Kidney (tissue), 14 donors: ENCODE data around the gene FAM53A. TPM values are rescaled to one million over a fixed set of nuclear protein-coding genes. Genes with fewer than 3 reads are reported as not detected.
A peak's percentile ranks its signal among the peaks of the same experiment; 100 is the strongest.

Experiments
- DNase-seq, 5 donors: peaks; one replicate each; pipeline ENCODE4 v3.0.0-alpha.2; 2013 to 2020
- FAIRE-seq: peaks from 2 replicates; lab custom pipeline; 2012; peaks lifted over from hg19 to GRCh38; lab: Jason Lieb, UNC
- H3K27ac ChIP-seq, 2 donors: one replicate each; pipeline ENCODE4 v1.7.0; 2013; ENCODE audit warnings: low read depth in 2 of 2, low read length in 2 of 2, inconsistent platforms in 1 of 2
- H3K27me3 ChIP-seq: one replicate; pipeline ENCODE4 v1.7.1; 2013; ENCODE audit warnings: low read length, inconsistent platforms; ENCODE audit not compliant: control insufficient read depth, insufficient read depth
- H3K36me3 ChIP-seq, 3 donors: one replicate each; pipeline versions ENCODE4 v1.7.0 to v1.7.1; 2013; ENCODE audit warnings: low read length in 3 of 3, control low read depth in 1 of 3, inconsistent platforms in 1 of 3; ENCODE audit not compliant: insufficient read depth in 3 of 3, control insufficient read depth in 2 of 3
- H3K4me1 ChIP-seq, 3 donors: one replicate each; pipeline versions ENCODE4 v1.7.0 to v1.7.1; 2013; ENCODE audit warnings: low read length in 3 of 3, inconsistent platforms in 1 of 3, low read depth in 1 of 3; ENCODE audit not compliant: control insufficient read depth in 2 of 3, insufficient read depth in 2 of 3
- H3K4me3 ChIP-seq, 3 donors: one replicate each; pipeline versions ENCODE4 v1.7.0 to v1.8.1; 2013; ENCODE audit warnings: low read length in 3 of 3, control low read depth in 1 of 3, inconsistent platforms in 1 of 3
- H3K9ac ChIP-seq, 3 donors: one replicate each; pipeline versions ENCODE4 v1.7.0 to v1.7.1; 2013; ENCODE audit warnings: low read length in 3 of 3, control low read depth in 1 of 3, inconsistent platforms in 1 of 3
- H3K9me3 ChIP-seq, 3 donors: one replicate each; pipeline versions ENCODE4 v1.7.0 to v1.7.1; 2013; ENCODE audit warnings: low read length in 3 of 3, control low read depth in 1 of 3, inconsistent platforms in 1 of 3; ENCODE audit not compliant: control insufficient read depth in 2 of 3, insufficient read depth in 1 of 3
- CTCF ChIP-seq: IDR thresholded peaks from 3 replicates; pipeline ENCODE4 v1.5.1; 2012; ENCODE audit warnings: mild to moderate bottlenecking, moderate library complexity, borderline replicate concordance; ENCODE audit not compliant: insufficient read depth; ENCODE audit errors: extremely low read depth
- intact Hi-C: fragments of 100-400 bp; cut with DNase I; formaldehyde crosslinking; loops from one replicate; pipeline ENCODE4 v1.11.1; 2022
- polyA plus RNA-seq: library from polyadenylated mRNA; stranded (reverse); fragments of 350-450 nt; fragmentation: Illumina TruSeq; extraction: RNeasy Lipid Tissue Mini Kit (QIAGEN cat#74804); gene quantifications from one replicate; pipeline ENCODE4 v1.2.3, GENCODE V29; 2014; ENCODE audit warnings: low read depth, low replicate concordance; ENCODE audit not compliant: insufficient read depth
- total RNA-seq: library from RNA; stranded (reverse); fragmentation: NEBNext Ultra II Directional; extraction: Animal tissue kit (Norgen Biotek cat#: 25700); gene quantifications from one replicate; pipeline ENCODE4 v1.2.1, GENCODE V29; 2021
- donor health status: control.
- donor health status: control.
- donor health status: control.
- donor health status: control.
- donor health status: control.
- donor health status: DM: yes; HTN: yes; CAD: no.
- donor health status: Normal renal cell carcinoma (clear cell type).

The FAM53A gene
- total and polyA plus RNA-seq, 2 donors from 2014 or later: 1.2 to 2.9 TPM

- Histone ChIP-seq H3K4me1 (peaks cover 0 to 27% (median 0%) of the 10 kb centered on the region in 3 donors), H3K27me3 (no peaks in the 10 kb centered on the region), H3K27ac (peak overlapping the region in 1 of 2 donors; percentile 41), H3K9me3 (no peaks in the 10 kb centered on the region), H3K36me3 (no peaks in the 10 kb centered on the region), H3K4me3 (no peak overlapping the region), H3K9ac (no peak overlapping the region)
- DNase-seq (peak in 2 of 5 donors; percentile 49 to 67), FAIRE-seq (no peak)
- intact Hi-C loops: no loop called here
- no peak for TF ChIP-seq CTCF
These were observed 38.5 kb upstream of the FAM53A start for GRCh38 chr4:1722551-1723118.

GRCh38 chr4:1721666-1722550 lies 37.8 kb upstream of the FAM53A start:
- DNase-seq (peak in 2 of 5 donors; percentile 66 to 82), FAIRE-seq (no peak)
- Histone ChIP-seq H3K4me1 (peaks cover 0 to 30% (median 0%) of the 10 kb centered on the region in 3 donors), H3K27me3 (no peaks in the 10 kb centered on the region), H3K9me3 (no peaks in the 10 kb centered on the region), H3K27ac (no peak overlapping the region), H3K4me3 (no peak overlapping the region), H3K36me3 (no peaks in the 10 kb centered on the region), H3K9ac (no peak overlapping the region)
- intact Hi-C loops: no loop called here
- no peak for TF ChIP-seq CTCF

- TF ChIP-seq CTCF: no peak
- Histone ChIP-seq H3K4me1 (peaks cover 0 to 30% (median 0%) of the 10 kb centered on the region in 3 donors), H3K36me3 (no peaks in the 10 kb centered on the region), H3K27ac (peak within 1 kb of the TSS; percentile 83 to 88), H3K9ac (peak within 1 kb of the TSS; percentile 27 to 87 (median 29)), H3K4me3 (peak within 1 kb of the TSS; percentile 60 to 82 (median 76)), H3K9me3 (no peaks in the 10 kb centered on the region), H3K27me3 (no peaks in the 10 kb centered on the region)
- DNase-seq: peak; percentile 97 to 99 (median 98)
- no peak for FAIRE-seq
- intact Hi-C loops: no loop called here
These were observed 37.0 kb upstream of the FAM53A start, which contains the start of the genes TACC3 and TMEM129 for GRCh38 chr4:1721003-1721665. Gene TACC3, plus strand, starts transcription at chr4:1721521. Its CDS starts 1,901 bp downstream, at chr4:1723422. Gene TMEM129, minus strand, starts transcription at chr4:1721323. Its CDS starts 486 bp downstream, at chr4:1720837.
